Psoas muscle (tissue), 8 donors: ENCODE results near the gene SLITRK5. TPM values are rescaled to one million over a fixed set of nuclear protein-coding genes. Genes with fewer than 3 reads are reported as not detected.

ENCODE experiments used
- ATAC-seq, 4 donors: fragments of 200-7000 bp; cut with Tn5 transposase; one replicate each; pipeline ENCODE4 v1.9.1; 2020; ENCODE audit warnings: moderate library complexity in 3 of 4, mild to moderate bottlenecking in 2 of 4
- DNase-seq, 2 donors: peaks; one replicate each; pipeline ENCODE4 v3.0.0-alpha.2; 2020
- H3K27ac ChIP-seq: fragments of 200-600 bp; one replicate; pipeline ENCODE4 v1.8.0; 2022
- H3K27me3 ChIP-seq, 3 donors: fragments of 200-600 bp in 1 of 3; one replicate each; pipeline versions ENCODE4 v1.6.1 to v1.8.0; 2013 to 2022; ENCODE audit warnings: low read length in 2 of 3, mild to moderate bottlenecking in 2 of 3, moderate library complexity in 1 of 3; ENCODE audit not compliant: insufficient read depth in 3 of 3
- H3K36me3 ChIP-seq, 2 donors: fragments of 200-600 bp in 1 of 2; one replicate each; pipeline versions ENCODE4 v1.6.1 to v1.8.0; 2013 to 2022; ENCODE audit warnings: low read depth in 1 of 2, mild to moderate bottlenecking in 1 of 2, moderate library complexity in 1 of 2; ENCODE audit not compliant: insufficient read depth in 1 of 2
- H3K4me1 ChIP-seq: fragments of 200-600 bp; one replicate; pipeline ENCODE4 v1.8.0; 2022
- H3K4me3 ChIP-seq: fragments of 200-600 bp; one replicate; pipeline ENCODE4 v1.8.0; 2022; ENCODE audit warnings: mild to moderate bottlenecking
- H3K9me3 ChIP-seq: fragments of 200-600 bp; one replicate; pipeline ENCODE4 v1.8.0; 2022
- WGBS, 3 donors: extraction: QIAGEN DNeasy Blood & Tissue Kit; methylation state at CpG; one replicate each; pipeline versions ENCODE4 v1.1.6 to v1.1.7; 2013; 5-methylcytosine and 5-hydroxymethylcytosine counted together
- intact Hi-C, 2 donors: fragments of 100-400 bp; cut with DNase I; formaldehyde crosslinking; loops; one replicate each; pipeline versions ENCODE4 v1.11.0 to v1.14.2; 2022
- polyA plus RNA-seq, 3 donors: library from polyadenylated mRNA; stranded (reverse); fragments of 200-250 nt; gene quantifications; one replicate each; pipeline ENCODE4 v1.2.3, GENCODE V29; 2013
- total RNA-seq, 4 donors: library from RNA; stranded (reverse); fragmentation: NEBNext Ultra II Directional in 2 of 4; extraction: Animal tissue kit (Norgen Biotek cat#: 25700) in 2 of 4; gene quantifications; one replicate each; pipeline versions ENCODE4 v1.2.1 to v1.2.4, GENCODE V29; 2021 to 2023
- TF ChIP-seq, protein P1 (sequence below): fragments of 200-600 bp; IDR thresholded peaks from one replicate; pipeline ENCODE4 v1.8.0; 2022; ENCODE audit warnings: antibody characterized with exemption
- donor health status: healthy with polysubstance abuse.
- donor health status: DM: no; HTN: no; CAD: no; lungs with moderate emphysema.
- donor health status: Bipolar disorder and iron deficiency.
- donor health status: healthy.
- donor health status: DM: yes; HTN: yes; CAD: no.
- donor health status: DM: no; HTN: no; CAD: no.
- donor health status: DM: no; HTN: no; CAD: no.
- donor health status: DM: yes; HTN: yes; CAD: no.

Gene SLITRK5
- total and polyA plus RNA-seq, 7 donors: 0.01 to 0.11 (median 0.02) TPM; not detected in 1

DNA sequence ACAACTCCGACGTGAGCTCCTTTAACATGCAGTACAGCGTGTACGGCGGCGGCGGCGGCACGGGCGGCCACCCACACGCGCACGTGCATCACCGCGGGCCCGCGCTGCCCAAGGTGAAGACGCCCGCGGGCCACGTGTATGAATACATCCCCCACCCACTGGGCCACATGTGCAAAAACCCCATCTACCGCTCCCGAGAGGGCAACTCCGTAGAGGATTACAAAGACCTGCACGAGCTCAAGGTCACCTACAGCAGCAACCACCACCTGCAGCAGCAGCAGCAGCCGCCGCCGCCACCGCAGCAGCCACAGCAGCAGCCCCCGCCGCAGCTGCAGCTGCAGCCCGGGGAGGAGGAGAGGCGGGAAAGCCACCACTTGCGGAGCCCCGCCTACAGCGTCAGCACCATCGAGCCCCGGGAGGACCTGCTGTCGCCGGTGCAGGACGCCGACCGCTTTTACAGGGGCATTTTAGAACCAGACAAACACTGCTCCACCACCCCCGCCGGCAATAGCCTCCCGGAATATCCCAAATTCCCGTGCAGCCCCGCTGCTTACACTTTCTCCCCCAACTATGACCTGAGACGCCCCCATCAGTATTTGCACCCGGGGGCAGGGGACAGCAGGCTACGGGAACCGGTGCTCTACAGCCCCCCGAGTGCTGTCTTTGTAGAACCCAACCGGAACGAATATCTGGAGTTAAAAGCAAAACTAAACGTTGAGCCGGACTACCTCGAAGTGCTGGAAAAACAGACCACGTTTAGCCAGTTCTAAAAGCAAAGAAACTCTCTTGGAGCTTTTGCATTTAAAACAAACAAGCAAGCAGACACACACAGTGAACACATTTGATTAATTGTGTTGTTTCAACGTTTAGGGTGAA lies 6.6 kb downstream of the SLITRK5 start:
- no peaks in the 10 kb centered on the region for H3K9me3 ChIP-seq
- intact Hi-C loops: no loop called here
- no peak overlapping the region for H3K27ac ChIP-seq
- H3K36me3 ChIP-seq: no peaks in the 10 kb centered on the region
- H3K4me1 ChIP-seq: no peaks in the 10 kb centered on the region
- peak overlapping the region; percentile 53 for H3K4me3 ChIP-seq
- DNase-seq (no peak), ATAC-seq (no peak)
- 24 to 35% (median 28%) methylated on average over 48 to 60 of the region's 60 CpGs for WGBS, 3 donors
- peaks cover 0 to 42% (median 20%) of the 10 kb centered on the region in 3 donors for H3K27me3 ChIP-seq
- TF ChIP-seq, protein P1, sequence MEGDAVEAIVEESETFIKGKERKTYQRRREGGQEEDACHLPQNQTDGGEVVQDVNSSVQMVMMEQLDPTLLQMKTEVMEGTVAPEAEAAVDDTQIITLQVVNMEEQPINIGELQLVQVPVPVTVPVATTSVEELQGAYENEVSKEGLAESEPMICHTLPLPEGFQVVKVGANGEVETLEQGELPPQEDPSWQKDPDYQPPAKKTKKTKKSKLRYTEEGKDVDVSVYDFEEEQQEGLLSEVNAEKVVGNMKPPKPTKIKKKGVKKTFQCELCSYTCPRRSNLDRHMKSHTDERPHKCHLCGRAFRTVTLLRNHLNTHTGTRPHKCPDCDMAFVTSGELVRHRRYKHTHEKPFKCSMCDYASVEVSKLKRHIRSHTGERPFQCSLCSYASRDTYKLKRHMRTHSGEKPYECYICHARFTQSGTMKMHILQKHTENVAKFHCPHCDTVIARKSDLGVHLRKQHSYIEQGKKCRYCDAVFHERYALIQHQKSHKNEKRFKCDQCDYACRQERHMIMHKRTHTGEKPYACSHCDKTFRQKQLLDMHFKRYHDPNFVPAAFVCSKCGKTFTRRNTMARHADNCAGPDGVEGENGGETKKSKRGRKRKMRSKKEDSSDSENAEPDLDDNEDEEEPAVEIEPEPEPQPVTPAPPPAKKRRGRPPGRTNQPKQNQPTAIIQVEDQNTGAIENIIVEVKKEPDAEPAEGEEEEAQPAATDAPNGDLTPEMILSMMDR: no peak

DNA sequence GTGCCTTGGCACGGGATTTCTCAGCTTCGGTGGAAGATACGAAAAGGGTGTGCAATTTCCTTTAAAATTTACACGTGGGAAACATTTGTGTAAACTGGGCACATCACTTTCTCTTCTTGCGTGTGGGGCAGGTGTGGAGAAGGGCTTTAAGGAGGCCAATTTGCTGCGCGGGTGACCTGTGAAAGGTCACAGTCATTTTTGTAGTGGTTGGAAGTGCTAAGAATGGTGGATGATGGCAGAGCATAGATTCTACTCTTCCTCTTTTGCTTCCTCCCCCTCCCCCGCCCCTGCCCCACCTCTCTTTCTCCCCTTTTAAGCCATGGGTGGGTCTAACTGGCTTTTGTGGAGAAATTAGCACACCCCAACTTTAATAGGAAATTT lies 7.2 kb downstream of the SLITRK5 start:
- Histone ChIP-seq H3K27me3 (peaks cover 0 to 36% (median 17%) of the 10 kb centered on the region in 3 donors), H3K4me1 (no peaks in the 10 kb centered on the region), H3K9me3 (no peaks in the 10 kb centered on the region), H3K36me3 (no peaks in the 10 kb centered on the region), H3K4me3 (peak overlapping the region; percentile 53), H3K27ac (no peak overlapping the region)
- intact Hi-C loops: no loop called here
- 47 to 57% (median 52%) methylated on average over 8 of the region's 8 CpGs for WGBS, 3 donors
- ATAC-seq (no peak), DNase-seq (no peak)
- TF ChIP-seq, protein P1: no peak

DNA sequence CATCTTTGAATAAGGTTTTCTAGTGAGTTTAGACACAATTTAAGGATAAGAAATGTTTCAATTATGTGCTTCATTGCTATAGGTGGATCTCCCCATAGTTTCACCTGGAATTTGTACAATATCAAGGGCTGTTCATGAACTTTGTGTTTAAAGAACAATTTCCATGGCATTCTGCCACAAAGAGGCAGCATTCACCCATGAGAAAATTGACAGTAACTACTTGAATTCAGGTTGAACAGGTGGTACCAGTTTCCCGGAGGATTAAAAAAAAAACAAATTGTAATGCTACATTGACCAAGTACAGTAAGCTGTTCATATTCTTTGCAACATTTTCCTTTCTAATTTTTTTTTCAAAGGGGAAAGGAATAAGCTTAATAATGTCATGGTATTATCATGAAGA lies 9.1 kb downstream of the SLITRK5 start:
- Histone ChIP-seq H3K36me3 (no peaks in the 10 kb centered on the region), H3K4me3 (no peak overlapping the region), H3K4me1 (no peaks in the 10 kb centered on the region), H3K27ac (no peak overlapping the region), H3K27me3 (peaks cover 0 to 19% (median 12%) of the 10 kb centered on the region in 3 donors), H3K9me3 (no peaks in the 10 kb centered on the region)
- TF ChIP-seq, protein P1: no peak
- 12 to 14% (median 13%) methylated on average over 1 of the region's 1 CpG for WGBS, 3 donors
- intact Hi-C loops: no loop called here
- ATAC-seq: no peak
- no peak for DNase-seq

DNA sequence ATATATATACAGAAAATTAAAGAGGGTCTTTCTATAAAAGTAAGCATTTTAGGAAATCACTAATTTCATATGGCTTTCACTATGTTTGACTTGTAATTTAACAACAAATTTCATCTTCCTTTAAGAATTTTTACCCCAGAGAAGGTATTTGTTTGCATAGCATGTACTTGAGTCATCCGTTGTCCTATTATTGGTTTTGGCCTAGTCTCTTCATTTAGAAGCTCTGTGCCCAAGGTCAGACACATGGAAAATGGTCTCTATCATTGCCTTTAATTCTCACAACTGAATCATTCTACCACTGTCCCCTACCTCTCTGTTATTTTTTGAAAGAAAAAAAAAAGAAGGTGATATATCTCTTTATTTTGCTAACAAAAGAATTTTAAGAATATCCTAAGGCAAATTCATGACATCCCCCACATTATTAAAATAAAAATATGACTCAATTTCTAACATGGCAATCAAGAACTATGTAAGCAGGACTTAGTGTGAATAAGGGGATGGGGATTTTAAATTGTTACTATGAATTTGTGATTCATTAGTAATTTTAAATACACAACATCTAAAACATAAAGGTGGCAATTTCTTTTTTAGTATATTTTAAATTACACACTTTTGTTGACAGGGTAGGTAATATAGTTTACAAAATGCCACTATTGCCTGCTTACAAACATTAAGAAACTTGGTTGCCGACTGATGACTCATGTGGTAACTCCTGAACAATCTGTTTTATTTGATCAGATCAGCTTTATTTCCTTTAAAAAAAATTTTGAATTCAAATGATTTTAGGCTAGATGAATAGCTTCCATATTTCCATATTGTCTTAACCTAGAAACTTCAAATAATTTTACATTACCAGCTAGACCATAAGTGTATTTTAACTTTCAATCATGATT lies 13.9 kb downstream of the SLITRK5 start:
- no peak overlapping the region for H3K27ac ChIP-seq
- H3K4me1 ChIP-seq: no peaks in the 10 kb centered on the region
- DNase-seq (no peak), ATAC-seq (no peak)
- no peak overlapping the region for H3K4me3 ChIP-seq
- TF ChIP-seq, protein P1: no peak
- no peaks in the 10 kb centered on the region for H3K27me3 ChIP-seq
- intact Hi-C loops: no loop called here
- 79 to 91% (median 90%) methylated on average over 2 of the region's 2 CpGs for WGBS, 3 donors
- no peaks in the 10 kb centered on the region for H3K9me3 ChIP-seq
- no peaks in the 10 kb centered on the region for H3K36me3 ChIP-seq
